GM21529 (cell line): ENCODE data around the gene OR1J1.

Source experiments
- ATAC-seq: cut with Tn5 transposase; IDR thresholded peaks from one replicate; pipeline ENCODE4 v1.9.1; 2021; ENCODE audit not compliant: unreplicated experiment

OR1J1 gene

DNA sequence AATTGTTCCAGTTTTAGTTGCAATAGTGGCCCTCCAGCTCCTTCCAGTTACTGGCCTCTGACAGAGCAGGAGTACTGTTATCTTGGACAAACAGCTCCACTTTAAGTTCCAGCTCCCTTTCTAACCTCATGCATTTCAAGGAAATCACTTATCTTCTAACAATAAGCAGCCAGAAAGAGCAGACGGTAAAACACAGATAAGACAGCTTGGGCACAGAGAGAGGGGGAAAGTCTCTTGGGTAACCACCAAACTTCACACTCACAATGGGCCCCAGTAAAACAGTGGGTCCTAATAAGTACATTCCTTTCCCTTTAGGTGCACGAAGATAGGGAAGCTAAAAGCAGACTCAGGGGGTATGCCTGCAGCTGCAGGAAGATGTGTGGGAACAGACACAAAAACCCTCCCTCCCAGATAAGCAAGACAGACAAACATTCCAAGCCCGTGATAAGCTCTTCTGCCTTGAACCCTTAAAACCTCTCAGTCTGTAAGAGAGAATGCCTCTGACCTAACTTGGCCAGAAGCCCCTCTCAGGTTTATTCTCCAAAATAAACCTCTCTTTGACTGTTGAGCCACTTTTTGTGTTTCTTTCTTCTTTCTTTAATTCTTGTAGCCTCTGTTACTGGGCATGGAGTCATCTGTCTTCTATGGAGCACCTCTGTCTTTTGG is 30.8 kb downstream of the OR1J1 start:
- ATAC-seq, result no peak

DNA sequence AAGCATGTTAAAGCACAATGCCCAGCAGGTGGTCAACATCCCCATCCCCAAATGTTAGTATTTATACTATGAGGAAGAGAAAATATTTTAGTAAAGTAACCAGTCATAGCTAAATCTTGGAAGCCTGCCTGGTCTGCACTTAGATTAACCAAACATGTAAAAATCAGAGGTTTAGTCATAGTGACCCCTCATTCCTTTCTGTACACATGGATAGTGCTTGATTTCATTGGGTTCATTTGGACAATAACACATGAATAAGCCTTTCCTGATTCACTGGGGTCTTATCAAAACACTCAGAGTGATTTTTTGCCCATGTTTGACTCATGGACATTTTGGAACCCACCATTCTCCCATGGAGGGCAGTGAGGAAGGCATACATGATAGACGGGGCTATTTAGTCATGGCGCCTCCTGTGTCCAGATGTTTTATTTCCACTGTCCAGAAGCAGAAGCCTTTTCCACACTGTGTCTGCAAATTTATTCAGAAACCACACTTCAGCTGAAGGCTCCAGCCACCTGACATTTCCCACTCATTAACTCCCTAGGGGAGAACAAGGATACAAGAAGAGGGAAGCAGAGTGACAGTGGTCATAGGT is 32.5 kb downstream of the OR1J1 start:
- ATAC-seq, result no peak

DNA sequence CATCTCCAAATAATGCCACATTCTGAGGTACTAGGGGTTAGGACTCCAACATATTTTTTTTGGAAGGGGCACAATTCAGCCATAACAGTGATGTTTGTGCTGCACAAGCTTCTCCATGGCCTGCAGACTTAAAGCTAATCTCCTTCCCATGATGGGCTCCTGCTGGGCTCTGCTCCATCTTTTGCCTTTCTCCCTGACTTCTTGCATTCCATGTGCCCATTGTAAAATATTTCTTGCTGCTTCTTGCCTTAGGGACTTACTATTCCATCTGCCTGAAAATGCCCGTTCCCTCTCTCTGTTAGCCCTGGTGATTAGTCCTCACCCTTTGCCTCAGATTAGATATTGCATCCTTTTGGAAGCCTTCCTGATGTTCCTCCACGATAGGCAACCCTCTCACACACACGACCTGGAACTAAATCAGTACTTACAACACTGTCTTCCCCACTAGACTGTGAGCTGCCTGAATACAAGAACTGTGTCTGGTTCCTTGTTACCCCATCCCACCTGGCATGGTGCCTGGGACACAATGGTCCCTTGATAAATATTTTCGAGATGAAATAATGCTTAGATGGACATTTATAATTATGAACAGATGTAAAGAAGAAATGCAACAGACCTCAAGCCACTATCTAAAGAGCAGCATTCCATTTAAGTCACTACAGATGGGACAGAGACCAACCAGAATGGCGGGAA is 33.5 kb downstream of the OR1J1 start:
- ATAC-seq, result no peak

DNA sequence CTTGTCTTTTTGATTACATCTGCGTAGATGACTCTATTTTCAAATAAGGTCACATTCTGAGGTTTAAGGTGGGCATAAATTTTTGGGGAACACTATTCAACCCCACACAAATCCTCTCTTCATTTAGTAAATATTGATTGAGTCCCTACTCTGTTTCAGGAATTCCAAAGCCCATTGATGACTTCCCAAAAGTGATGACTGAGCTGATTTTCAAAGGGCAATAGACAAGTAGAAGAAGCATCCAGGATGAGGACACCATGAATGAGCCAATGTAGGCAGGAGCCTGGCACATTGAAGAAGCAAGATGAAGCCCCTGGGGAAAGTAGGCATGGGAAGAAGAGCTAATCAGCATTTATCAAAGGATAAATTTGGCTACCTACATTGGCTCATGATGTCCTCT is 35.2 kb downstream of the OR1J1 start:
- ATAC-seq, result no peak
